Measurements from ENCODE around the gene MYO3B.
"Not testable (repeated sequence)": the region's sequence is repeated elsewhere in the genome, so short reads cannot be mapped to it uniquely, and the experiment has no call there.

MYO3B gene

DNA sequence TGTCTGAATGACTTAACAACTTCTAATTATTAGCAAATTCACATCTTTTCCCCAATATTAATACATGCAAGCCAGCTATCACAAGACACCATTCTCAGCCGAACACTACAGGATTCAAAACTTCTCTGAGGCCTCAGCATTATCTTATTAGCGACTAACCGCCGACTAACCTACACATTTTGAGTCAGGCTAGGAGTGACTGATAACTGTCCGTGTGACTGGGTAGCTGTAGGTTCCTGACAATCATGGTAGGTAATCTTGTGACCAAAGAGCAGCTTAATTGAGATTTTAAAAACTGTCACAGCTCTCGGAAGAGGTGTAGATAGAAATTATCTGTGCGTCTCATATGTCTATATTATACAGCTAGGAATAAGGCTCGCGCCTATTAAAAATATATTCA, 493.1 kb downstream of the MYO3B start:
- DNase-seq = no peak

DNA sequence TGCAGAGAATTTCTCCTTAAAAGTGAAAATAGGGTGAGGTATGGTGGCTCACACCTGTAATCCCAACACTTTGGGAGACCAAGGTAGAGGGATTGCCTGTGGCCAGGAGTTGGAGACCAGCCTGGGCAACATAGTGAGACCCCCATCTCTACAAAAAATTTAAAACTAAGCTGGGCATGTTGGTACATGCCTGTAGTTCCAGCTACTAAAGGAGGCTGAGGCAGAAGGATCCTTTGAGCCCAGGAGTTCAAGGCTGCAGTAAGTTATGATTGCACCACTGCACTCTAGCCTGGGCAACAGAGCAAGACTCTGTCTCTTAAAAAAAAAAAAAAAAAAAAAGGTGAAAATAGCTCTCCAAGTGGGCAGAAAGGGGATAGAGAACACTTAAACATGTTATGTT, 496.3 kb downstream of the MYO3B start:
- not testable (repeated sequence) for DNase-seq

GRCh38 chr2:170675701-170676100, 497.8 kb downstream of the MYO3B start:
- no peak for DNase-seq

DNA sequence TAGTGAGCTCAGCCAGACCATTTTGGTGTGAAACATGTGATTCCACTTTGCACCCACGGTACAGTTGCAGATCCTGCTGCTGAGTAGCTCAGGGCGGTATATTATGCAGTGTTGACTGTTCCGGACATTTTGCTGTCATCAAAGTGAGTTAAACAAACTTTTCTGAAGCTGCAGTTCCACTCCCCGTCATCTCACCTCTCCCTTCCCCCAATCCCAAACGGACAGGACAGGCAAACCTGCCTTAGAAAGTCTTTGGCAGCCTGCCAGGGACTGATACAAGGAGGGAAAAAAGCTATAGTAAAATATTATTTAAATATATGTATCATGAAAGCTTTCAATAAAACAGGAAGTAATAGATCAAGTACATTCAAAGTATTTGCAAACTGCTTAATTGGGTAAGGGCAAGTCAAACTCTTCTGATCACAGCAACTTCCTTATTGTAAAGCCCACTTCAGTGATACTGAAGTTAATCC, 501.7 kb downstream of the MYO3B start:
- DNase-seq = no peak

DNA sequence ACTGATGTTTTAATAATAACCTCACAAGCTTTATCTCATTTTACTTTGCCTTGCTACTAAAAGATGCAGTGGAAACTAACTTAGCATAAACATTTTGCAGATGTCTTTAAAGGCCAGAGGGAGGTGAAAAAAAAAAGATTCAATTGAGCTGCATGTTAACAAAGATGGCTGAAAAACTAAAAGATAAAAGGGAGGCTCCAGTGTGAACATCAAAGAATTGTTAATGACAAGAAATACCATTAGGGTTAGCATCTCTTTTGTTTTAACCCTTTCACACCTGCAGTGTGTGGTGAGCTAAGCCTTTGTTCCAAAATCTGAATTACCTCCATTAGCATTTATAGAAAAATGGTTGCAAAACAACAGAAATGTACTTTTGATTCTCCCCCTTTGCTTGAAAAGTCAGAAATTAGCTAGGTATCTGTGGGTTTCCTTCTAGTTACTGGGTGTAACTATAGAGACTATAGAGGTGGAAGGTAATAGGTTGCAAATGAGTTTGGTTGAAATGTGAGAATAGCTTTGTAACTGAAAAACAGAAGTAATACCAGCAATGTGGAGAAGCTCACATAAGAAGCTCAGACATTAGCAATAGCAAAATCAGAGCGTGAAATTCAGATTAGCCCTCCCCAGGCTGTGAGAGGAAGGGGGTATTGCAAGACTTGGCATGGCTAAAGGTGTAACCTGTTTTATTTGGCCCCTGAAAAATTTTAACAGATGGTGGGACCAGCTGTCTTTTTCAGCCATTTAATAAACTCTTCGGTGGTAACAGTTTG, 502.4 kb downstream of the MYO3B start:
- DNase-seq = no peak

DNA sequence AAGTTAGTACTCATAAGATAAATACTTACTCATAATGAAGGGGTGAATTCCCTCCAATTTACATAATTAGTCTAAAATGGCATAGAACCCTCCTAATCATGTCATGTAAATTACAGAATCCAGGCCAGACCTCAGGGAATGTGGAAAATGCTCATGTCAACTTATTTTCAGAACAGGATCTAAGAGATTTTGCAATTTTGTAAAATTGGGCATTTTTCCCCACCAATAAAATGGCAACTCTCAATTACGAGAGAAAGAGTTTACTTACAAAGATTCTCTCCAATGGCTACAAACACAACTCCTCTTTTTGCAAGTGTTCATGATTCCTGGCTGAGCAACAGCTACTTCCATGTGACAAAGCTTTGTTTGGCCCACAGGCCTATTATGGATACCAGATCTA, 503.4 kb downstream of the MYO3B start:
- DNase-seq = no peak

DNA sequence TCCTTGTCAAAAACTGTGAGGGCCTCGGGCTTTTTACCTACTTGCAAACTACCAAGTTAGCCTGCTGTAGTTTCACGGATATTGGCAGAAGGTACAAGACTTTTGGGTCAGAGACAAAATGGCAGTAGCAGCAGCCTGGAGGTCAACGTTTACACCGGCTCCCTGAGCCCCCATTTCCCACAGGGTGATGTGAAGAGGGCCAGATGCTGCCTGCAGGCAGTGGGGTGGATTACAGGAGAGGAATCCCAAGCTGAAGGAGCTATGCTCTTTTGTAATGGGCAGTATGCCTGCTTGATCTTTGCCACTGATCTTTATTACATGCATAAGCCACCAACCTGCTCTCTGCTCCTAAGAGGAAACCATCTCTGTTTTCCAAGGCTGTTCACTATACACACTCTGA, 507.6 kb downstream of the MYO3B start:
- DNase-seq = no peak

DNA sequence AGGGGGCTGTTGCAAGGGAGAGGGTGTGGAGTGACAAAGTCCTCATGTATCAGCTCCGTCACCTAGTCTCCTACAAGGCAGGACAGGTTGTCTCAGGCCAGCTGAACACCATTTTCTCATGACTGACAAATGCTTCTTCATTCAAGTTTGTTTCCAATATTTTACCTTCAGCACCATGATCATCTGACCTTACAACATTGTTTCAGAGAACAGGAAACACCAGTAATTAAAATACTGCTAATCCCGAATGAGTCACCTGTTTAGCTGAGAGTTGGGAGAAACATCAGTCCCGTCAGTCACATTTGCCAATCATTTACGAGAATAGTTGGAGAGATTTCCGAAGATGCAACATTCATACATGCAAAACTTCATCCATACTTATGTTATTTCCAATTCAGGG, 511.5 kb downstream of the MYO3B start:
- DNase-seq = no peak

- DNase-seq = no peak
Measured at GRCh38 chr2:170690640-170691039, 512.7 kb downstream of the MYO3B start.

- no peak for DNase-seq
Measured at GRCh38 chr2:170694316-170694715, 516.4 kb downstream of the MYO3B start.

- no peak for DNase-seq
Measured at GRCh38 chr2:170695521-170696410, 517.8 kb downstream of the MYO3B start.

DNA sequence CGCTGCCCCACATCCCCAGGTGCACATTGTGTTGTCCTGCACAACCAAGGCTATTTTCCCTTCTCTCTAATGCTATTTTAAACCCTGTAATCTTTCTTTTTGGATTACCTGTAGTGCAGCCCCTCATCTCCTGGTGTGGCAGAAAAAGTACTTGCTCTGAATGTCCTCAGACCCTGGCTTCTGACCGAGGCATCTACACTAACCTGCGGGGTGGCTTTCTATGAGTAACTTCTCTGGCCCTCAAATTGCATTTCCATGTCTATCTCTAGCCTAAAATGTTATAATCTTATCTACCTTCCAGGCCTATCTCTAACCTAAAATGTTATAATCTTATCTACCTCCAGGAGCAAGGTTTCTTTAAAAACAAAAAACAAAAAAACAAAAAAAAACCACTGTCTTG, 519.0 kb downstream of the MYO3B start:
- no peak for DNase-seq

- no peak for DNase-seq
Measured at GRCh38 chr2:170701011-170701410, 523.1 kb downstream of the MYO3B start.

DNA sequence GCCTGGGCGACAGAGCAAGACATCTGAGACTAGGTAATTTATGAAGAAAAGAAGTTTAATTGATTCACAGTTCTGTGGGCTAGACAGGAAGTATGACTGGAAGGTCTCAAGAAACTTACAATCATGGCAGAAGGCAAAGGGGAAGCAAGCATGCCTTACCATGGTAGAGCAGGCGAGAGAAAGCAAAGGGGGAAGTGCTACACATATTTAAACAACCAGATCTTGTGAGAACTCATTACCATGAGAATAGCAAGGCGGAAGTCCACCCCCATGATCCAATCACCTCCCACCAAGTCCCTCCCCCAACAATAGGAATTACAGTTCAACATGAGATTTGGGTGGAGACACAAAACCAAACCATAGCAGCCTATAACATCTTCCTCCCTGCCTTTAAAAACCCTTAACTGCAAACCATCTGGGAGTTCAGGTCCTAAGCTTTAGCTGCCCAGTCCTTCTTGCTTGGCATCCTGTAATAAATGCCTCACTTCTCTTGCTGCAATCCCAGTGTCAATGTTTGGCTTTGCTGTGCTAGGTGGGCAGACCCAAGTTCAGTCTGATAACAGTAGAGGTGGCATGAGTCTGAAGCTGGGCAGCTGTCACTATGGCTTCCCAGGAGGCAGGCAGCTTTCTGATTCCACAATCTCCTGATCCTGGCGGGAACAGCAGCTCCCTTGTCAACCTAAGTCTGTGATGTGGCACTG, 526.0 kb downstream of the MYO3B start:
- no peak for DNase-seq
